HG02840 (cell line): ENCODE results near the gene DGKD.

ENCODE experiments used
- ATAC-seq: cut with Tn5 transposase; IDR thresholded peaks from one replicate; pipeline ENCODE4 v1.9.1; 2021; ENCODE audit warnings: mild to moderate bottlenecking, moderate library complexity, moderate number of reproducible peaks; ENCODE audit not compliant: unreplicated experiment, low FRiP score

DGKD gene

GRCh38 chr2:233438573-233439147 lies 84.4 kb downstream of the DGKD start:
- no peak for ATAC-seq

GRCh38 chr2:233439191-233439590 lies 84.9 kb downstream of the DGKD start:
- no peak for ATAC-seq

- ATAC-seq: no peak
Observed at GRCh38 chr2:233440314-233440713, 86.0 kb downstream of the DGKD start.

GRCh38 chr2:233440714-233441113 lies 86.4 kb downstream of the DGKD start:
- no peak for ATAC-seq

- ATAC-seq: no peak
Observed at GRCh38 chr2:233441161-233442027, 87.1 kb downstream of the DGKD start.

GRCh38 chr2:233442028-233442310 lies 87.7 kb downstream of the DGKD start:
- no peak for ATAC-seq

- ATAC-seq: no peak
Observed at GRCh38 chr2:233443511-233444183, 89.4 kb downstream of the DGKD start.

GRCh38 chr2:233444501-233444900 lies 90.2 kb downstream of the DGKD start:
- no peak for ATAC-seq

GRCh38 chr2:233445152-233445830 lies 91.0 kb downstream of the DGKD start:
- ATAC-seq: no peak

- no peak for ATAC-seq
Observed at GRCh38 chr2:233446121-233446520, 91.8 kb downstream of the DGKD start.

GRCh38 chr2:233446606-233447305 lies 92.5 kb downstream of the DGKD start:
- no peak for ATAC-seq

- ATAC-seq: no peak
Observed at GRCh38 chr2:233447506-233448219, 93.4 kb downstream of the DGKD start.

GRCh38 chr2:233448220-233448559 lies 93.9 kb downstream of the DGKD start:
- ATAC-seq: no peak

GRCh38 chr2:233448575-233448974 lies 94.3 kb downstream of the DGKD start:
- no peak for ATAC-seq

- no peak for ATAC-seq
Observed at GRCh38 chr2:233449081-233449901, 95.0 kb downstream of the DGKD start.

GRCh38 chr2:233449921-233450863 lies 95.9 kb downstream of the DGKD start:
- no peak for ATAC-seq

- ATAC-seq: no peak
Observed at GRCh38 chr2:233450864-233451575, 96.7 kb downstream of the DGKD start.
